K562 (cell line): ENCODE results near the gene RCC2. TPM values are rescaled to one million over a fixed set of nuclear protein-coding genes. Genes with fewer than 3 reads are reported as not detected.

Source experiments
- ARID1B ChIP-seq: fragments of 450-650 bp; IDR thresholded peaks from 2 replicates; pipeline ENCODE4 v1.6.1; 2016; ENCODE audit warnings: antibody characterized with exemption, mild to moderate bottlenecking, inconsistent platforms
- BCOR ChIP-seq: fragments of 450-650 bp; IDR thresholded peaks from 2 replicates; pipeline ENCODE4 v1.6.1; 2016
- BMI1 ChIP-seq: fragments of 150-350 bp; IDR thresholded peaks from 2 replicates; pipeline ENCODE4 v1.6.1; 2014; ENCODE audit warnings: low read length
- ETV5 ChIP-seq: sonication (generic); formaldehyde crosslinking; IDR thresholded peaks from 2 replicates; pipeline ENCODE4 v1.4.0; 2020; ENCODE audit warnings: low read depth, mild to moderate bottlenecking, missing genetic modification reagents
- GATAD2A ChIP-seq: fragments of 450-650 bp; IDR thresholded peaks from 2 replicates; pipeline ENCODE4 v1.6.1; 2017
- NCOA1 ChIP-seq: fragments of 450-650 bp; IDR thresholded peaks from 2 replicates; pipeline ENCODE4 v1.6.1; 2016; ENCODE audit warnings: low read depth
- NR4A1 ChIP-seq, 2 experiments: fragments of 250-450 bp in 1 of 2; fragments of 450-650 bp in 1 of 2; sonication (Bioruptor Pico) in 1 of 2; IDR thresholded peaks; 2 replicates each; pipeline versions ENCODE4 v1.4.0 to v1.6.1; 2016 to 2020; ENCODE audit warnings: mild to moderate bottlenecking in 2 of 2, missing compliant biosample characterization in 1 of 2, missing genetic modification characterization in 1 of 2, moderate library complexity in 1 of 2
- PHTF2 ChIP-seq: fragments of 250-450 bp; sonication (Bioruptor Pico); IDR thresholded peaks from 2 replicates; pipeline ENCODE4 v1.5.0; 2021; ENCODE audit warnings: mild to moderate bottlenecking
- POLR2H ChIP-seq: IDR thresholded peaks from 2 replicates; pipeline ENCODE4 v1.6.1; 2016; ENCODE audit warnings: missing genetic modification characterization, low read depth, mild to moderate bottlenecking, control low read depth, missing compliant biosample characterization, moderate library complexity
- REST ChIP-seq, 2 experiments: fragments of 450-650 bp; formaldehyde crosslinking in 1 of 2; IDR thresholded peaks; 2 replicates each; pipeline versions ENCODE4 v1.4.0 to v1.6.1; 2014 to 2020; ENCODE audit warnings: mild to moderate bottlenecking in 2 of 2, borderline replicate concordance in 1 of 2, low read depth in 1 of 2
- SMARCA4 ChIP-seq: fragments of 450-650 bp; IDR thresholded peaks from 2 replicates; pipeline ENCODE4 v1.6.1; 2016
- SOX6 ChIP-seq: fragments of 450-650 bp; IDR thresholded peaks from 2 replicates; pipeline ENCODE4 v1.6.1; 2014; ENCODE audit warnings: mild to moderate bottlenecking
- ZNF146 ChIP-seq: IDR thresholded peaks from one replicate; pipeline ENCODE4 v1.6.1; 2018; ENCODE audit warnings: missing compliant biosample characterization; ENCODE audit not compliant: unreplicated experiment
- ZNF197 ChIP-seq: fragments of 200-800 bp; sonication (Bioruptor generic); IDR thresholded peaks from 2 replicates; pipeline ENCODE4 v1.6.1; 2016; ENCODE audit warnings: low read depth, missing genetic modification characterization, missing compliant biosample characterization
- ZNF518B ChIP-seq: fragments of 250-450 bp; sonication (Bioruptor Pico); IDR thresholded peaks from 2 replicates; pipeline ENCODE4 v1.5.0; 2021; ENCODE audit warnings: mild to moderate bottlenecking, moderate library complexity
- polyA plus RNA-seq, 8 experiments: library from polyadenylated mRNA; depleted of rRNA in 4 of 8; stranded (reverse) in 5 of 8; unstranded in 3 of 8; fragments of >200 nt; fragmentation: Nextera tagmentation in 2 of 8; fragmentation: Illumina TruSeq in 1 of 8; extraction: Ambion mirVana in 2 of 8; extraction: Trizol in 1 of 8; gene quantifications; 2 replicates each; pipeline versions ENCODE4 v1.2.1 to v1.2.3, GENCODE V29; 2011 to 2014; ENCODE audit warnings: inconsistent platforms in 1 of 8, missing spikeins in 1 of 8
- total RNA-seq, 7 experiments: library from RNA; depleted of rRNA in 6 of 7; stranded (reverse); fragments of >200 nt in 6 of 7; fragmentation: Illumina TruSeq in 2 of 7; extraction: Trizol in 2 of 7; gene quantifications; 2 replicates each; pipeline versions ENCODE4 v1.2.1 to v1.2.3, GENCODE V29; 2011 to 2021; ENCODE audit warnings: low replicate concordance in 1 of 7

RCC2 gene
- total and polyA plus RNA-seq, 9 of the 15 experiments (the other 6 are each of a cell fraction or from before 2014, with no cell fraction given), result 31.8 to 292 (median 116) TPM

GRCh38 chr1:17441265-17441992 lies 2.0 kb upstream of the RCC2 start (continued):
- TF ChIP-seq REST (IDR thresholded peaks at IDR 0.05; ENCODE audit: borderline replicate concordance), result peak; percentile 26; the same call in 1 of the 2 replicates
- TF ChIP-seq REST (CRISPR knock-in tag; IDR thresholded peaks at IDR 0.05; ENCODE audit: low read depth), result no peak
- no peak for TF ChIP-seq PHTF2
- peak; percentile 75 for TF ChIP-seq ARID1B
- no peak for TF ChIP-seq ZNF518B (CRISPR knock-in tag)
- TF ChIP-seq ZNF146, result no peak
- no peak for TF ChIP-seq NR4A1 (CRISPR knock-in tag; IDR thresholded peaks at IDR 0.05)
- peak; percentile 92; the same call in 1 of the 2 replicates for TF ChIP-seq NR4A1 (tag; IDR thresholded peaks at IDR 0.05)
- no peak; the same call in 1 of the 2 replicates for TF ChIP-seq GATAD2A
- TF ChIP-seq POLR2H (tag), result peak; percentile 92
- peak; percentile 47; the same call in 1 of the 2 replicates for TF ChIP-seq NCOA1
- TF ChIP-seq SOX6, result peak; percentile 72
- no peak for TF ChIP-seq BCOR
- peak; percentile 34; the same call in 1 of the 2 replicates for TF ChIP-seq ZNF197 (CRISPR knock-in tag)
- no peak for TF ChIP-seq ETV5
- peak; percentile 81; the same call in 1 of the 2 replicates for TF ChIP-seq SMARCA4
- TF ChIP-seq BMI1, result no peak
